HepG2 (cell line): ENCODE results near the gene LAMB2. TPM values are rescaled to one million over a fixed set of nuclear protein-coding genes. Genes with fewer than 3 reads are reported as not detected.

Experiments used
- AHR ChIP-seq: IDR thresholded peaks from 2 replicates; pipeline ENCODE4 v1.6.1; 2018; ENCODE audit warnings: missing genetic modification reagents, missing compliant biosample characterization
- FOXK1 ChIP-seq: sonication (generic); formaldehyde crosslinking; IDR thresholded peaks from 2 replicates; pipeline ENCODE4 v1.4.0; 2020; ENCODE audit warnings: low read depth, missing genetic modification reagents, borderline replicate concordance
- FOXO4 ChIP-seq: sonication (generic); formaldehyde crosslinking; conservative IDR thresholded peaks from 2 replicates; pipeline ENCODE4 v1.8.1; 2023; ENCODE audit warnings: missing genetic modification reagents
- FOXP1 ChIP-seq, 2 experiments: fragments of 450-650 bp in 1 of 2; IDR thresholded peaks; 2 replicates each; pipeline ENCODE4 v1.6.1; 2017 to 2018; ENCODE audit warnings: antibody characterized with exemption in 1 of 2
- IKZF1 ChIP-seq: fragments of 450-650 bp; IDR thresholded peaks from 2 replicates; pipeline ENCODE4 v1.7.1; 2016
- RCOR2 ChIP-seq: IDR thresholded peaks from 2 replicates; pipeline ENCODE4 v1.6.1; 2016; ENCODE audit warnings: missing biosample characterization, missing genetic modification reagents
- TBP ChIP-seq: sonication (generic); formaldehyde crosslinking; IDR thresholded peaks from 2 replicates; pipeline ENCODE4 v1.5.0; 2020; ENCODE audit warnings: missing genetic modification reagents
- ZBTB49 ChIP-seq: sonication (generic); formaldehyde crosslinking; IDR thresholded peaks from 2 replicates; pipeline ENCODE4 v1.4.0; 2020; ENCODE audit warnings: missing genetic modification reagents, borderline replicate concordance
- ZMYM2 ChIP-seq: sonication (generic); formaldehyde crosslinking; IDR thresholded peaks from 2 replicates; pipeline ENCODE4 v1.8.0; 2022; ENCODE audit warnings: mild to moderate bottlenecking, missing genetic modification reagents
- ZNF256 ChIP-seq: sonication (generic); formaldehyde crosslinking; conservative IDR thresholded peaks from 2 replicates; pipeline ENCODE4 v1.4.0; 2020; ENCODE audit warnings: missing genetic modification reagents
- ZNF3 ChIP-seq: IDR thresholded peaks from 2 replicates; pipeline ENCODE4 v1.7.0; 2017; ENCODE audit warnings: inconsistent platforms
- polyA plus RNA-seq, 8 experiments: library from polyadenylated mRNA; depleted of rRNA in 3 of 8; stranded (reverse) in 7 of 8; unstranded in 1 of 8; fragments of >200 nt; fragmentation: Illumina TruSeq in 4 of 8; extraction: Trizol in 4 of 8; gene quantifications; 2 replicates each; pipeline versions ENCODE4 v1.2.1 to v1.2.3, GENCODE V29; 2011 to 2016; ENCODE audit warnings: low read depth in 4 of 8, missing spikeins in 1 of 8, mixed read lengths in 1 of 8; ENCODE audit not compliant: insufficient read depth in 1 of 8
- total RNA-seq, 5 experiments: library from RNA; depleted of rRNA; stranded (reverse); fragments of >200 nt; fragmentation: Illumina TruSeq; extraction: Trizol; gene quantifications; 2 replicates each; pipeline ENCODE4 v1.2.3, GENCODE V29; 2016; ENCODE audit warnings: low read depth in 1 of 5
- TF ChIP-seq, protein P1 (sequence below): sonication (generic); formaldehyde crosslinking; IDR thresholded peaks from 2 replicates; pipeline ENCODE4 v1.4.0; 2020; ENCODE audit warnings: mild to moderate bottlenecking, missing genetic modification reagents
- TF ChIP-seq, protein P2 (sequence below): IDR thresholded peaks from 2 replicates; pipeline ENCODE4 v1.4.0; 2020; ENCODE audit warnings: mild to moderate bottlenecking, missing genetic modification reagents

The LAMB2 gene
- total and polyA plus RNA-seq, 2 of the 13 experiments (the other 11 are each of a cell fraction or from before 2014, with no cell fraction given): 208 to 443 TPM

GRCh38 chr3:49132437-49133225 is at the start of gene LAMB2 (continued):
- TF ChIP-seq FOXO4: no peak
- TF ChIP-seq ZMYM2: no peak; the same call in 1 of the 2 replicates
- 0 out of 2 replicates have a peak, but pooled peaks have one; percentile 67 for TF ChIP-seq AHR
- TF ChIP-seq RCOR2 (CRISPR knock-in tag): no peak
- peak; percentile 67; the same call in 1 of the 2 replicates for TF ChIP-seq FOXK1 (CRISPR knock-in tag)
- TF ChIP-seq ZNF256 (CRISPR knock-in tag): no peak
- TF ChIP-seq ZBTB49 (CRISPR knock-in tag): no peak
- no peak for TF ChIP-seq TBP (CRISPR knock-in tag)
- TF ChIP-seq, protein P1, sequence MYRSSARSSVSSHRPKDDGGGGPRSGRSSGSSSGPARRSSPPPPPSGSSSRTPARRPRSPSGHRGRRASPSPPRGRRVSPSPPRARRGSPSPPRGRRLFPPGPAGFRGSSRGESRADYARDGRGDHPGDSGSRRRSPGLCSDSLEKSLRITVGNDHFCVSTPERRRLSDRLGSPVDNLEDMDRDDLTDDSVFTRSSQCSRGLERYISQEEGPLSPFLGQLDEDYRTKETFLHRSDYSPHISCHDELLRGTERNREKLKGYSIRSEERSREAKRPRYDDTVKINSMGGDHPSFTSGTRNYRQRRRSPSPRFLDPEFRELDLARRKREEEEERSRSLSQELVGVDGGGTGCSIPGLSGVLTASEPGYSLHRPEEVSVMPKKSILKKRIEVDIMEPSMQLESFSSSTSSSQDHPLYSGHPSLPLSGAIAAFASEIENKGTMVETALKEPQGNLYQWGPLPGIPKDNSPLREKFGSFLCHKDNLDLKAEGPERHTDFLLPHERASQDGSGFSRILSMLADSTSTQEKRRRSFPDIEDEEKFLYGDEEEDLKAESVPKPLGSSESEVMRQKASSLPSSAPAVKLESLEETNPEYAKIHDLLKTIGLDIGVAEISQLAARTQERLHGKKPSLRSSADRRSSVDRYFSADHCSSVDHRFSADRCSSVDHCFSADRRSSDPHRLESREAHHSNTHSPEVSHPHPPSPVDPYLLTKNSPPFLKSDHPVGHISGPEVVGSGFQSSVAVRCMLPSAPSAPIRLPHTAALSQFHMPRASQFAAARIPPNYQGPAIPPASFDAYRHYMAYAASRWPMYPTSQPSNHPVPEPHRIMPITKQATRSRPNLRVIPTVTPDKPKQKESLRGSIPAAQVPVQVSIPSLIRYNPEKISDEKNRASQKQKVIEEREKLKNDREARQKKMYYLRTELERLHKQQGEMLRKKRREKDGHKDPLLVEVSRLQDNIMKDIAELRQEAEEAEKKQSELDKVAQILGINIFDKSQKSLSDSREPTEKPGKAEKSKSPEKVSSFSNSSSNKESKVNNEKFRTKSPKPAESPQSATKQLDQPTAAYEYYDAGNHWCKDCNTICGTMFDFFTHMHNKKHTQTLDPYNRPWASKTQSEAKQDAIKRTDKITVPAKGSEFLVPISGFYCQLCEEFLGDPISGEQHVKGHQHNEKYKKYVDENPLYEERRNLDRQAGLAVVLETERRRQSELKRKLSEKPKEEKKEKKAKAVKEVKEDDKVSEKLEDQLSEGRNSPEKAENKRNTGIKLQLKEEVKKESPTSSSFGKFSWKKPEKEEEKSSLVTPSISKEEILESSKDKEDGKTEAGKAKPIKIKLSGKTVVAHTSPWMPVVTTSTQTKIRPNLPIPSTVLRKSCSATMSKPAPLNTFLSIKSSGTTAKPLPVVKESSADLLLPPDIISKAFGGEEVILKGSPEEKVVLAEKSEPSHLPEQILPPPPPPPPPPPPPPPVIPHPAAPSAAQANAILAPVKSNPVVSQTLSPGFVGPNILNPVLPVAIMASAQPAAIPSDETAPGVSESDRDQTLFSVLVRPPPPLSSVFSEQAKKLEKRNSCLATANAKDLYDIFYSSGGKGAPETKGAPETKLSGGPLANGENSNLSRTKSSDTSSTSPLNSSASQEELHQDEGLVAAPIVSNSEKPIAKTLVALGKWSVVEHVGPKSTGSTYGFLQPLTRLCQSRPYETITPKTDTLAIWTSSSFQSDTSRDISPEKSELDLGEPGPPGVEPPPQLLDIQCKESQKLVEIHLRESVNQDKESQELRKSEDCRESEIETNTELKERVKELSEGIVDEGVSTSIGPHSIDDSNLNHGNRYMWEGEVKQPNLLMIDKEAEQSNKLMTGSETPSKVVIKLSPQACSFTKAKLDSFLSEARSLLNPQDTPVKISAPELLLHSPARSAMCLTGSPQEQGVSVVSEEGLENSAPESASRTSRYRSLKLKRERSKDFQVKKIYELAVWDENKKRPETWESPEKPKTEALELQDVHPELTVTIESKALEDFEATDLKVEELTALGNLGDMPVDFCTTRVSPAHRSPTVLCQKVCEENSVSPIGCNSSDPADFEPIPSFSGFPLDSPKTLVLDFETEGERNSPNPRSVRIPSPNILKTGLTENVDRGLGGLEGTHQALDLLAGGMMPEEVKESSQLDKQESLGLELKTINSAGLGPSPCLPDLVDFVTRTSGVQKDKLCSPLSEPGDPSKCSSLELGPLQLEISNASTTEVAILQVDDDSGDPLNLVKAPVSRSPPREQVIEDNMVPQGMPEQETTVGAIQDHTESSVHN: no peak
- no peak for TF ChIP-seq FOXP1 (IDR thresholded peaks at IDR 0.05)
- TF ChIP-seq FOXP1 (CRISPR knock-in tag; IDR thresholded peaks at IDR 0.05): no peak
- TF ChIP-seq, protein P2, sequence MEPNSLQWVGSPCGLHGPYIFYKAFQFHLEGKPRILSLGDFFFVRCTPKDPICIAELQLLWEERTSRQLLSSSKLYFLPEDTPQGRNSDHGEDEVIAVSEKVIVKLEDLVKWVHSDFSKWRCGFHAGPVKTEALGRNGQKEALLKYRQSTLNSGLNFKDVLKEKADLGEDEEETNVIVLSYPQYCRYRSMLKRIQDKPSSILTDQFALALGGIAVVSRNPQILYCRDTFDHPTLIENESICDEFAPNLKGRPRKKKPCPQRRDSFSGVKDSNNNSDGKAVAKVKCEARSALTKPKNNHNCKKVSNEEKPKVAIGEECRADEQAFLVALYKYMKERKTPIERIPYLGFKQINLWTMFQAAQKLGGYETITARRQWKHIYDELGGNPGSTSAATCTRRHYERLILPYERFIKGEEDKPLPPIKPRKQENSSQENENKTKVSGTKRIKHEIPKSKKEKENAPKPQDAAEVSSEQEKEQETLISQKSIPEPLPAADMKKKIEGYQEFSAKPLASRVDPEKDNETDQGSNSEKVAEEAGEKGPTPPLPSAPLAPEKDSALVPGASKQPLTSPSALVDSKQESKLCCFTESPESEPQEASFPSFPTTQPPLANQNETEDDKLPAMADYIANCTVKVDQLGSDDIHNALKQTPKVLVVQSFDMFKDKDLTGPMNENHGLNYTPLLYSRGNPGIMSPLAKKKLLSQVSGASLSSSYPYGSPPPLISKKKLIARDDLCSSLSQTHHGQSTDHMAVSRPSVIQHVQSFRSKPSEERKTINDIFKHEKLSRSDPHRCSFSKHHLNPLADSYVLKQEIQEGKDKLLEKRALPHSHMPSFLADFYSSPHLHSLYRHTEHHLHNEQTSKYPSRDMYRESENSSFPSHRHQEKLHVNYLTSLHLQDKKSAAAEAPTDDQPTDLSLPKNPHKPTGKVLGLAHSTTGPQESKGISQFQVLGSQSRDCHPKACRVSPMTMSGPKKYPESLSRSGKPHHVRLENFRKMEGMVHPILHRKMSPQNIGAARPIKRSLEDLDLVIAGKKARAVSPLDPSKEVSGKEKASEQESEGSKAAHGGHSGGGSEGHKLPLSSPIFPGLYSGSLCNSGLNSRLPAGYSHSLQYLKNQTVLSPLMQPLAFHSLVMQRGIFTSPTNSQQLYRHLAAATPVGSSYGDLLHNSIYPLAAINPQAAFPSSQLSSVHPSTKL: peak; percentile 12; the same call in 1 of the 2 replicates
- no peak for TF ChIP-seq ZNF3 (CRISPR knock-in tag)
- TF ChIP-seq IKZF1: no peak
